Smooth muscle cell (in vitro differentiated cells): ENCODE data around the gene HSPH1. TPM values are rescaled to one million over a fixed set of nuclear protein-coding genes. Genes with fewer than 3 reads are reported as not detected.

Experiments used
- DNase-seq: peaks from one replicate; lab custom pipeline; 2025; ENCODE audit not compliant: unreplicated experiment; lab: John Stamatoyannopoulos, UW
- H2AFZ ChIP-seq: fragments of 200-600 bp; sonication (generic); 2 replicates; pipeline ENCODE4 v1.6.0; 2016; ENCODE audit warnings: antibody characterized with exemption, low read depth, mild to moderate bottlenecking
- H3F3A ChIP-seq: fragments of 200-600 bp; sonication (generic); 2 replicates; pipeline ENCODE4 v1.6.0; 2017; ENCODE audit warnings: antibody characterized with exemption, low read depth
- H3K27ac ChIP-seq: fragments of 200-600 bp; sonication (generic); 2 replicates; pipeline ENCODE4 v1.5.1; 2016; ENCODE audit warnings: low read depth, mild to moderate bottlenecking
- H3K27me3 ChIP-seq: fragments of 200-600 bp; sonication (generic); 2 replicates; pipeline ENCODE4 v1.6.1; 2016; ENCODE audit warnings: low read depth, mild to moderate bottlenecking
- H3K36me3 ChIP-seq: fragments of 200-600 bp; sonication (generic); 2 replicates; pipeline ENCODE4 v1.5.1; 2016; ENCODE audit warnings: low read depth
- H3K4me1 ChIP-seq: fragments of 200-600 bp; sonication (generic); 2 replicates; pipeline ENCODE4 v1.5.1; 2016; ENCODE audit warnings: low read depth
- H3K4me2 ChIP-seq: fragments of 200-600 bp; sonication (generic); 2 replicates; pipeline ENCODE4 v1.6.0; 2016; ENCODE audit warnings: mild to moderate bottlenecking
- H3K4me3 ChIP-seq: fragments of 200-600 bp; sonication (generic); 2 replicates; pipeline ENCODE4 v1.5.1; 2016; ENCODE audit warnings: mild to moderate bottlenecking
- H3K79me2 ChIP-seq: fragments of 200-600 bp; sonication (generic); 2 replicates; pipeline ENCODE4 v1.6.0; 2016; ENCODE audit warnings: low read depth, mild to moderate bottlenecking
- H3K9ac ChIP-seq: fragments of 200-600 bp; sonication (generic); 2 replicates; pipeline ENCODE4 v1.6.0; 2016; ENCODE audit warnings: low read depth
- H3K9me3 ChIP-seq: fragments of 200-600 bp; sonication (generic); replicated peaks from 2 replicates; pipeline ENCODE4 v1.5.1; 2016; ENCODE audit warnings: low read depth
- H4K20me1 ChIP-seq: fragments of 200-600 bp; sonication (generic); 2 replicates; pipeline ENCODE4 v1.6.0; 2016; ENCODE audit warnings: low read depth
- CTCF ChIP-seq: fragments of 200-600 bp; sonication (generic); IDR thresholded peaks from 2 replicates; pipeline ENCODE4 v1.5.1; 2017; ENCODE audit warnings: borderline replicate concordance, mild to moderate bottlenecking, antibody characterized with exemption; ENCODE audit not compliant: insufficient read depth, poor library complexity, severe bottlenecking
- WGBS: methylation state at CpG from one replicate; pipeline ENCODE4 v1.1.7; 2016; ENCODE audit warnings: low lambda C conversion rate; 5-methylcytosine and 5-hydroxymethylcytosine counted together
- polyA plus RNA-seq: library from polyadenylated mRNA; unstranded; fragments of >200 nt; fragmentation: Nextera tagmentation; extraction: Ambion mirVana; gene quantifications from 2 replicates; pipeline ENCODE4 v1.2.1, GENCODE V29; 2016
- total RNA-seq: library from RNA; depleted of rRNA; stranded (reverse); fragments of >200 nt; gene quantifications from 2 replicates; pipeline ENCODE4 v1.2.3, GENCODE V29; 2014

Gene HSPH1
- total and polyA plus RNA-seq, 2 experiments from 2014 or later = 39.2 to 81.4 TPM

GRCh38 chr13:31168736-31169135, 7.0 kb upstream of the HSPH1 start:
- Histone ChIP-seq H3K79me2 (no peaks in the 10 kb centered on the region), H3K4me3 (no peak overlapping the region), H3K27me3 (no peaks in the 10 kb centered on the region), H3K36me3 (no peaks in the 10 kb centered on the region), H3K4me2 (no peak overlapping the region), H2AFZ (no peak overlapping the region), H3K9ac (no peak overlapping the region), H3K9me3 (no peaks in the 10 kb centered on the region), H3K27ac (no peak overlapping the region), H3F3A (no peaks in the 10 kb centered on the region), H4K20me1 (no peaks in the 10 kb centered on the region), H3K4me1 (no peaks in the 10 kb centered on the region)
- no peak for DNase-seq
- no peak for TF ChIP-seq CTCF
- 95% methylated on average over 11 of the region's 11 CpGs for WGBS

- no peak overlapping the region for H3K27ac ChIP-seq
- no peak overlapping the region for H3K4me2 ChIP-seq
- H3K4me1 ChIP-seq = peaks cover under 1% of the 10 kb centered on the region
- H4K20me1 ChIP-seq = no peaks in the 10 kb centered on the region
- H3K9me3 ChIP-seq = no peaks in the 10 kb centered on the region
- DNase-seq = no peak
- TF ChIP-seq CTCF = no peak
- H3K79me2 ChIP-seq = no peaks in the 10 kb centered on the region
- no peak overlapping the region for H3K4me3 ChIP-seq
- H3K36me3 ChIP-seq = no peaks in the 10 kb centered on the region
- no peak overlapping the region for H3K9ac ChIP-seq
- H3K27me3 ChIP-seq = no peaks in the 10 kb centered on the region
- WGBS = 81% methylated on average over 2 of the region's 2 CpGs
- H2AFZ ChIP-seq = no peak overlapping the region
- no peaks in the 10 kb centered on the region for H3F3A ChIP-seq
Observed at GRCh38 chr13:31168166-31168565, 6.5 kb upstream of the HSPH1 start.

- H3K36me3 ChIP-seq = no peaks in the 10 kb centered on the region
- no peaks in the 10 kb centered on the region for H3F3A ChIP-seq
- TF ChIP-seq CTCF = no peak
- no peak overlapping the region for H3K9ac ChIP-seq
- H3K27me3 ChIP-seq = no peaks in the 10 kb centered on the region
- no peak for DNase-seq
- H3K4me2 ChIP-seq = no peak overlapping the region
- no peaks in the 10 kb centered on the region for H4K20me1 ChIP-seq
- H3K4me1 ChIP-seq = peaks cover 6% of the 10 kb centered on the region
- no peak overlapping the region for H3K4me3 ChIP-seq
- no peak overlapping the region for H2AFZ ChIP-seq
- no peaks in the 10 kb centered on the region for H3K9me3 ChIP-seq
- no peaks in the 10 kb centered on the region for H3K79me2 ChIP-seq
- H3K27ac ChIP-seq = no peak overlapping the region
Observed at GRCh38 chr13:31167490-31167889, 5.8 kb upstream of the HSPH1 start.

GRCh38 chr13:31166591-31166990, 4.9 kb upstream of the HSPH1 start:
- Histone ChIP-seq H4K20me1 (no peaks in the 10 kb centered on the region), H3K4me3 (no peak overlapping the region), H3F3A (no peaks in the 10 kb centered on the region), H3K4me1 (peaks cover 6% of the 10 kb centered on the region), H3K9me3 (no peaks in the 10 kb centered on the region), H3K27ac (no peak overlapping the region), H3K9ac (no peak overlapping the region), H3K79me2 (no peaks in the 10 kb centered on the region), H3K4me2 (no peak overlapping the region), H3K36me3 (no peaks in the 10 kb centered on the region), H3K27me3 (no peaks in the 10 kb centered on the region), H2AFZ (no peak overlapping the region)
- WGBS = 81% methylated on average over 3 of the region's 3 CpGs
- no peak for TF ChIP-seq CTCF
- no peak for DNase-seq
